ENCODE data around the gene ARHGAP6. TPM values are rescaled to one million over a fixed set of nuclear protein-coding genes. Genes with fewer than 3 reads are reported as not detected.

The ARHGAP6 gene
- total RNA-seq, 4 donors from 2014 or later = 17.2 to 47.0 (median 21.6) TPM

GRCh38 chrX:11273544-11273943 is 392.2 kb downstream of the ARHGAP6 start:
- H3K9me3 ChIP-seq = no peaks in the 10 kb centered on the region
- no peak for DNase-seq
- no peak overlapping the region for H3K27ac ChIP-seq
- no peaks in the 10 kb centered on the region for H3K27me3 ChIP-seq
- no peaks in the 10 kb centered on the region for H3K36me3 ChIP-seq
- TF ChIP-seq POLR2A (IDR thresholded peaks at IDR 0.05) = no peak
- TF ChIP-seq, protein P1, sequence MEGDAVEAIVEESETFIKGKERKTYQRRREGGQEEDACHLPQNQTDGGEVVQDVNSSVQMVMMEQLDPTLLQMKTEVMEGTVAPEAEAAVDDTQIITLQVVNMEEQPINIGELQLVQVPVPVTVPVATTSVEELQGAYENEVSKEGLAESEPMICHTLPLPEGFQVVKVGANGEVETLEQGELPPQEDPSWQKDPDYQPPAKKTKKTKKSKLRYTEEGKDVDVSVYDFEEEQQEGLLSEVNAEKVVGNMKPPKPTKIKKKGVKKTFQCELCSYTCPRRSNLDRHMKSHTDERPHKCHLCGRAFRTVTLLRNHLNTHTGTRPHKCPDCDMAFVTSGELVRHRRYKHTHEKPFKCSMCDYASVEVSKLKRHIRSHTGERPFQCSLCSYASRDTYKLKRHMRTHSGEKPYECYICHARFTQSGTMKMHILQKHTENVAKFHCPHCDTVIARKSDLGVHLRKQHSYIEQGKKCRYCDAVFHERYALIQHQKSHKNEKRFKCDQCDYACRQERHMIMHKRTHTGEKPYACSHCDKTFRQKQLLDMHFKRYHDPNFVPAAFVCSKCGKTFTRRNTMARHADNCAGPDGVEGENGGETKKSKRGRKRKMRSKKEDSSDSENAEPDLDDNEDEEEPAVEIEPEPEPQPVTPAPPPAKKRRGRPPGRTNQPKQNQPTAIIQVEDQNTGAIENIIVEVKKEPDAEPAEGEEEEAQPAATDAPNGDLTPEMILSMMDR (IDR thresholded peaks at IDR 0.05) = no peak
- H3K4me3 ChIP-seq = no peak overlapping the region
- intact Hi-C loops (cut with DNase I; ENCODE audit: low total_unique reads) = no loop called here
- no peaks in the 10 kb centered on the region for H3K4me1 ChIP-seq

GRCh38 chrX:11272863-11273262 is 392.9 kb downstream of the ARHGAP6 start:
- H3K27me3 ChIP-seq = no peaks in the 10 kb centered on the region
- no peaks in the 10 kb centered on the region for H3K36me3 ChIP-seq
- no peaks in the 10 kb centered on the region for H3K9me3 ChIP-seq
- no peak overlapping the region for H3K4me3 ChIP-seq
- TF ChIP-seq, protein P1 (IDR thresholded peaks at IDR 0.05) = no peak
- TF ChIP-seq POLR2A (IDR thresholded peaks at IDR 0.05) = no peak
- no peaks in the 10 kb centered on the region for H3K4me1 ChIP-seq
- intact Hi-C loops (cut with DNase I; ENCODE audit: low total_unique reads) = no loop called here
- no peak overlapping the region for H3K27ac ChIP-seq
- DNase-seq = no peak

DNA sequence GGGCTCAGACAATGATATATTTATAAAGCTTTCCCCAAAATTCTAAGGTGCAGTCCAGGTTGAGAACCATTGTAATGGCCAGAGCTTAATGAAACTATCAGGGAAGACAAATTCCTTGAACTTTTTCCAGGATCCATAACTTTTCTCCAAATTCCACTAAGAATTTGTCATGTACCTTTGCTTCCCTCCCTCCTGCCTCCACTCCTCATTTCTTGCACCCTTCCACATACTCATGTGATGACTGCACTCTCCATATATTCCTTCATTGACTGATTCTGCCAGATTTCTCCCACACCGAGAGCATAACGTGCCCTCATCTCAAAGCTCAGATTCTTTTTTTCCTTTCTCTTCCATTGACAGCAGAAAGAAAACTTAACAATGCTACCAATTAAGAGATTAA is 393.4 kb downstream of the ARHGAP6 start:
- Histone ChIP-seq H3K36me3 (no peaks in the 10 kb centered on the region), H3K27ac (no peak overlapping the region), H3K9me3 (no peaks in the 10 kb centered on the region), H3K4me3 (no peak overlapping the region), H3K27me3 (no peaks in the 10 kb centered on the region), H3K4me1 (no peaks in the 10 kb centered on the region)
- no peak for TF ChIP-seq POLR2A (IDR thresholded peaks at IDR 0.05)
- TF ChIP-seq, protein P1 (IDR thresholded peaks at IDR 0.05) = no peak
- intact Hi-C loops (cut with DNase I; ENCODE audit: low total_unique reads) = no loop called here
- DNase-seq = no peak

- DNase-seq = no peak
- H3K4me3 ChIP-seq = no peak overlapping the region
- H3K36me3 ChIP-seq = no peaks in the 10 kb centered on the region
- H3K27me3 ChIP-seq = no peaks in the 10 kb centered on the region
- intact Hi-C loops (cut with DNase I; ENCODE audit: low total_unique reads) = no loop called here
- no peak overlapping the region for H3K27ac ChIP-seq
- TF ChIP-seq POLR2A (IDR thresholded peaks at IDR 0.05) = no peak
- TF ChIP-seq, protein P1 (IDR thresholded peaks at IDR 0.05) = no peak
- no peaks in the 10 kb centered on the region for H3K4me1 ChIP-seq
- H3K9me3 ChIP-seq = no peaks in the 10 kb centered on the region
These were observed 395.7 kb downstream of the ARHGAP6 start for GRCh38 chrX:11269996-11270395.

GRCh38 chrX:11269006-11269405 is 396.7 kb downstream of the ARHGAP6 start:
- Histone ChIP-seq H3K9me3 (no peaks in the 10 kb centered on the region), H3K27ac (no peak overlapping the region), H3K36me3 (no peaks in the 10 kb centered on the region), H3K27me3 (no peaks in the 10 kb centered on the region), H3K4me1 (no peaks in the 10 kb centered on the region), H3K4me3 (no peak overlapping the region)
- DNase-seq = no peak
- TF ChIP-seq, protein P1 (IDR thresholded peaks at IDR 0.05) = no peak
- TF ChIP-seq POLR2A (IDR thresholded peaks at IDR 0.05) = no peak
- intact Hi-C loops (cut with DNase I; ENCODE audit: low total_unique reads) = no loop called here

Data from uterus (tissue), 4 donors.